Ishikawa (cell line): ENCODE results near the gene STK25.

ENCODE experiments used
- CEBPB ChIP-seq: IDR thresholded peaks from 2 replicates; pipeline ENCODE4 v1.6.1; 2012
- CREB1 ChIP-seq: IDR thresholded peaks from 2 replicates; pipeline ENCODE4 v1.6.1; 2012; ENCODE audit warnings: low read depth
- EP300 ChIP-seq: IDR thresholded peaks from 2 replicates; pipeline ENCODE4 v1.6.1; 2012; ENCODE audit warnings: borderline replicate concordance
- FOXM1 ChIP-seq: IDR thresholded peaks from 2 replicates; pipeline ENCODE4 v1.6.1; 2012; ENCODE audit warnings: low read depth, borderline replicate concordance
- RAD21 ChIP-seq: IDR thresholded peaks from 2 replicates; pipeline ENCODE4 v1.6.1; 2012; ENCODE audit warnings: low read depth
- TAF1 ChIP-seq: IDR thresholded peaks from 2 replicates; pipeline ENCODE4 v1.6.1; 2012; ENCODE audit warnings: low read depth, mild to moderate bottlenecking
- TEAD4 ChIP-seq: IDR thresholded peaks from 2 replicates; pipeline ENCODE4 v1.6.1; 2012
- TF ChIP-seq, protein P1 (sequence below): IDR thresholded peaks from 2 replicates; pipeline ENCODE4 v1.6.1; 2012; ENCODE audit warnings: low read depth, mild to moderate bottlenecking

DNA sequence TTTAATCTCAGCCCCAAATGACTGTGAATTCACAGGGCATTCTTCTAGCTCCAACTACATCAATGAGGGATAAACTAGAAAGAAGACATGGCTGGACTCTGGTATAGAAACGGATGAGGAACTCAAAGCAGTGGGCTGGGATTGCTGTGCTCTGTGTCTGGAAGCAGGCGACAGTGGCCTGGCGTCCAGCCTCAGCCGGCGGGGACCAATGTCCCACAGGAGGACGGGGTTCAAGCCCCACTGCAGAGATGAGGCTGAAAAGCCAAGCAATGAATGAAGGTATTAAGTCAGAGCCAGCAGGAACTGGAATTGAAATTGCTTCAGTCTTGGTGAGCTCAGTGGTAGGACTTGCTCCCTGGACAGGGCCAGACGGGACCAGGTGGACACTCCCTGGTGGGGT, 25.9 kb upstream of the STK25 start:
- TF ChIP-seq, protein P1, sequence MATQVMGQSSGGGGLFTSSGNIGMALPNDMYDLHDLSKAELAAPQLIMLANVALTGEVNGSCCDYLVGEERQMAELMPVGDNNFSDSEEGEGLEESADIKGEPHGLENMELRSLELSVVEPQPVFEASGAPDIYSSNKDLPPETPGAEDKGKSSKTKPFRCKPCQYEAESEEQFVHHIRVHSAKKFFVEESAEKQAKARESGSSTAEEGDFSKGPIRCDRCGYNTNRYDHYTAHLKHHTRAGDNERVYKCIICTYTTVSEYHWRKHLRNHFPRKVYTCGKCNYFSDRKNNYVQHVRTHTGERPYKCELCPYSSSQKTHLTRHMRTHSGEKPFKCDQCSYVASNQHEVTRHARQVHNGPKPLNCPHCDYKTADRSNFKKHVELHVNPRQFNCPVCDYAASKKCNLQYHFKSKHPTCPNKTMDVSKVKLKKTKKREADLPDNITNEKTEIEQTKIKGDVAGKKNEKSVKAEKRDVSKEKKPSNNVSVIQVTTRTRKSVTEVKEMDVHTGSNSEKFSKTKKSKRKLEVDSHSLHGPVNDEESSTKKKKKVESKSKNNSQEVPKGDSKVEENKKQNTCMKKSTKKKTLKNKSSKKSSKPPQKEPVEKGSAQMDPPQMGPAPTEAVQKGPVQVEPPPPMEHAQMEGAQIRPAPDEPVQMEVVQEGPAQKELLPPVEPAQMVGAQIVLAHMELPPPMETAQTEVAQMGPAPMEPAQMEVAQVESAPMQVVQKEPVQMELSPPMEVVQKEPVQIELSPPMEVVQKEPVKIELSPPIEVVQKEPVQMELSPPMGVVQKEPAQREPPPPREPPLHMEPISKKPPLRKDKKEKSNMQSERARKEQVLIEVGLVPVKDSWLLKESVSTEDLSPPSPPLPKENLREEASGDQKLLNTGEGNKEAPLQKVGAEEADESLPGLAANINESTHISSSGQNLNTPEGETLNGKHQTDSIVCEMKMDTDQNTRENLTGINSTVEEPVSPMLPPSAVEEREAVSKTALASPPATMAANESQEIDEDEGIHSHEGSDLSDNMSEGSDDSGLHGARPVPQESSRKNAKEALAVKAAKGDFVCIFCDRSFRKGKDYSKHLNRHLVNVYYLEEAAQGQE: no peak
- TF ChIP-seq CREB1 (no peak), CEBPB (no peak), TAF1 (no peak), TEAD4 (no peak), EP300 (no peak), RAD21 (no peak), FOXM1 (no peak)
